EL (cell line): ENCODE measurements around the gene PRSS53.
A peak's percentile ranks its signal among the peaks of the same experiment; 100 is the strongest.

Experiments
- DNase-seq: peaks from one replicate; pipeline ENCODE4 v3.0.0-alpha.2; 2016

The PRSS53 gene

DNA sequence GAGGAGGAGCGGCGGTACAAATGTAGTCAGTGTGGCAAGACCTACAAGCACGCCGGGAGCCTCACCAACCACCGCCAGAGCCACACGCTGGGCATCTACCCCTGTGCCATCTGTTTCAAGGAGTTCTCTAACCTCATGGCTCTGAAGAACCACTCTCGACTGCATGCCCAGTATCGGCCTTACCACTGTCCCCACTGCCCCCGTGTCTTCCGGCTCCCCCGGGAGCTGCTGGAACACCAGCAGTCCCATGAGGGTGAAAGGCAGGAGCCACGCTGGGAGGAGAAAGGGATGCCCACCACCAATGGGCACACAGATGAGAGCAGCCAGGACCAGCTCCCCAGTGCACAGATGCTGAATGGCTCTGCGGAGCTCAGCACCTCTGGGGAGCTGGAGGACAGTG lies 11.7 kb downstream of the PRSS53 start:
- no peak for DNase-seq

DNA sequence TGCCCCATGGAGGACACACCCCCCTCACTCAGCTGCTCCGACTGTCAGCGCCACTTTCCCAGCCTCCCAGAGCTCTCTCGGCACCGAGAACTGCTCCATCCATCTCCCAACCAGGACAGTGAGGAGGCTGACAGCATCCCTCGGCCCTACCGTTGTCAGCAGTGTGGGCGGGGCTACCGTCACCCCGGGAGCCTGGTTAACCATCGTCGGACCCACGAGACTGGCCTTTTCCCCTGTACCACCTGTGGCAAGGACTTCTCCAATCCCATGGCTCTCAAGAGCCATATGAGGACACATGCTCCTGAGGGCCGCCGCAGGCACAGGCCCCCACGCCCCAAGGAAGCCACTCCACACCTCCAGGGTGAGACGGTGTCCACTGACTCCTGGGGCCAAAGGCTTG lies 12.4 kb downstream of the PRSS53 start:
- DNase-seq = no peak

DNA sequence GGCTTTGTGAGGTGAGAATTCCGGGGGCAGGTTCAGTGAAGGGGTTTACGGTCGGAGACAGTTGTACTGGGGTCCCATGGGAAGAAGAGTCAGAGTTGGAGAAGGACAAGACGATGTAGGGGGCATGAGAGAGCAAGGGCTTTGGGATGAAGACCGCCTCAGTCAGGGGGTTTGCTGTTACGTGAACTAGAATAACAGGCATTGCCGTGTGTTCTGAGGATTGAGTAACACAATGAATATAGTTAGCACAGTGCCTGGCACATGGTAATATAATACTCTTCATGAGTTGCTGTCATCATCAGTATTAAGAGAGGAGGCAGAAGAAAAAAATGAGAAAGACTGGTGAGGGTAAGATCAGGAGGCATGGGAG lies 13.9 kb downstream of the PRSS53 start:
- DNase-seq = no peak

GRCh38 chr16:31073970-31074813 lies 14.6 kb downstream of the PRSS53 start, which contains the start of the genes ZNF646 and ZNF668:
Gene ZNF646, plus strand, starts transcription at chr16:31074422. Its CDS starts 1,903 bp downstream, at chr16:31076325.
Gene ZNF668, minus strand, starts transcription at chr16:31074240. Its CDS starts 9,781 bp downstream, at chr16:31064459.
- DNase-seq = peak; percentile 99

- peak; percentile 90 for DNase-seq
These were observed 15.4 kb downstream of the PRSS53 start for GRCh38 chr16:31073142-31073969.

DNA sequence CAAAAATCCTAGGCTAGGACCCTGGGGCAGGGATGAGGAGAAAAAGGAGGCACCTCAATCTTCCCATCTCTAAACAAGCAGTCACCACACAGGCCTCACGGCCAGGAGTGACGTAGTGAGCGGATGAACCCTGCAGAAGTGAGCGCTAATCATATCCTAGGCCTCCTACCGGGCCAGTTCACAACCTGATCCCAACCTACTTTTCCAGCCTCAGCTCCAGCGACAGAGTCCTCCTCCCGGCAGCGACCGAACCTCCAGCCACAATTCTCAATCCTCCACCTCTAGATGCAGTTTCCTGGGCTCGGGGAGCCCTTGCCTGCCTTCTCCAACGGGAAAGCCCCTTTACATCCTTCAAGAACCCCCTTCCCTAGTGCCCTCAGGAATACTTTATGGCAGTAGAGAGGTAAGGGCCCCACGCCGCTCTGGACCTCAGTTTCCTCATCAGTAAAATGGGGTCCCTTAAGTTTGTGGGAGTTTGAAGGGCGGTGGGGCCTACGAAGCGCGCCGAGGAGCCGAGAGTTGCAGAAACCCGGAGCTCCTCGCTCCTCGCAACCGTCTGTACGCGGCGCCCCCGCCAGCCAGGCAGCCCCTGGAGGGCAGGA lies 16.1 kb downstream of the PRSS53 start:
- DNase-seq = peak; percentile 47

- DNase-seq = peak; percentile 68
These were observed 16.9 kb downstream of the PRSS53 start for GRCh38 chr16:31071861-31072260.

GRCh38 chr16:31067342-31067741 lies 21.4 kb downstream of the PRSS53 start:
- no peak for DNase-seq

- DNase-seq = peak; percentile 93
These were observed 23.8 kb downstream of the PRSS53 start for GRCh38 chr16:31064882-31065461.

GRCh38 chr16:31063843-31064611 lies 24.7 kb downstream of the PRSS53 start:
- no peak for DNase-seq

DNA sequence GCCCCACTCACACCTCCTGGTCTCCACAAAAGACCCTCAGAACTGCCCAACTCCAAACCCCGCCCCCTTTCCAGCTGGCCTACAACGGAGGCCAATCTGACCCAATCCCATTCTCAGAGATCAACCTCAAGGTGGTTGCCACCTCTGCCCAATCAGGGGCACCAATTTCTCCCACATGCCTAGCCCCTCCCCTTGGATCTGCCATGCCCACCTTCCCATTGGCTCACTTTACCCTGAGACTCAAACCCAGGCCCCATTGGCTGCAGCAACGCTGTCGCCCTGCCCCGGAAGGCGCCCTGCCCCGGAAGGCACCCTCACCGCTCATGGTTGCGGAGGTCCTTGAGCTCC lies 25.3 kb downstream of the PRSS53 start:
- DNase-seq = no peak

- DNase-seq = no peak
These were observed 26.8 kb downstream of the PRSS53 start for GRCh38 chr16:31061813-31062440.

DNA sequence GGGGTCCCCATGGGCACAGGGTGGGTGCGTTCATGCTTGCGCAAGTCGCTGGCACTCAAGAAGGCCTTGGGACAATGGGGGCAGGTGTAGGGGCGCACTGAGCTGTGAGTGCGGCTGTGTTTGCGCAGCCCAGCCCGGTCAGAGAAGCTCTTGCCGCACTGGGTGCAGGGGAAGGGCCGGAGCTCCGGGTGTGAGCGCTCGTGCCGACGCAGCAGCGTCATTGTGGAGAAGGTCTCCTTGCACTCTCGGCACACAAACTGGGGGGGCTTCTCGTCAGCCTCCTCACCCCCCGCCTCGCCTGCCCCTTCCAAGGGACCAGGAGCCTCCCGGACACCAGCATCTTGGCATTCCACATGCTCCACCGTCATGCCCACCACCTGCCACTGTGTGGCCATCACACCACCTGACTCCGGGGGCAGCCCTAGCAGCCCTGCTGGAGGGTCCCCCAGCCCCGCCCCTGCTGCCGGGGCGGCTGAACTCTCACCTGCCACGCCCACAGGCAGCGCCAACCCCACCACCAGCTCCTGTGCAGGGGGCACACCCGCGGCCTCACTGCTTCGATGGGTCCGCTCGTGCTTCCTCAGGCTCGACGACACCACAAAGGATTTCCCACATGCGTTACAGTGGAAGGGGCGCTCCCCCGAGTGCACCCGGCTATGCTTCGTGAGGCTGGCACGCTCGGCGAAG lies 27.5 kb downstream of the PRSS53 start:
- DNase-seq = no peak

- no peak for DNase-seq
These were observed 33.1 kb downstream of the PRSS53 start for GRCh38 chr16:31055613-31056012.

DNA sequence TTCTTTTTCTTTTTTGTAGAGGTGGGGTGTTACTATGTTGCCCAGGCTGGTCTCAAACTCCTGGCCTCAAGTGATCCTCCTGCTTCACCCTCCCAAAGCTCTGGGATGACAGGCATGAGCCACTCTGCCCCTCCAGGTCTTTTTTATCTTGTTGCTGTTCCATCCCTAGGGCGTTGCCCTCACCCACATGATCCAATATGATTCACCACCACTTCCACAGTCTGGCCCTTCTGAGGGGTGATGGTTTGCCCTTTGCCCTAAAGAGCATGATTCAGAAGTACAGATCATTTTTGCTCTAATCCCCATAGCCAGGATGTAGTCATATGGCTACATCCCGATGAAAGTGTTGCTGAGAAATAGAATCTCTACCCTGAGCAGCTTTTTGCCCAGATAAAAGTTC lies 36.6 kb downstream of the PRSS53 start:
- peak; percentile 97 for DNase-seq

DNA sequence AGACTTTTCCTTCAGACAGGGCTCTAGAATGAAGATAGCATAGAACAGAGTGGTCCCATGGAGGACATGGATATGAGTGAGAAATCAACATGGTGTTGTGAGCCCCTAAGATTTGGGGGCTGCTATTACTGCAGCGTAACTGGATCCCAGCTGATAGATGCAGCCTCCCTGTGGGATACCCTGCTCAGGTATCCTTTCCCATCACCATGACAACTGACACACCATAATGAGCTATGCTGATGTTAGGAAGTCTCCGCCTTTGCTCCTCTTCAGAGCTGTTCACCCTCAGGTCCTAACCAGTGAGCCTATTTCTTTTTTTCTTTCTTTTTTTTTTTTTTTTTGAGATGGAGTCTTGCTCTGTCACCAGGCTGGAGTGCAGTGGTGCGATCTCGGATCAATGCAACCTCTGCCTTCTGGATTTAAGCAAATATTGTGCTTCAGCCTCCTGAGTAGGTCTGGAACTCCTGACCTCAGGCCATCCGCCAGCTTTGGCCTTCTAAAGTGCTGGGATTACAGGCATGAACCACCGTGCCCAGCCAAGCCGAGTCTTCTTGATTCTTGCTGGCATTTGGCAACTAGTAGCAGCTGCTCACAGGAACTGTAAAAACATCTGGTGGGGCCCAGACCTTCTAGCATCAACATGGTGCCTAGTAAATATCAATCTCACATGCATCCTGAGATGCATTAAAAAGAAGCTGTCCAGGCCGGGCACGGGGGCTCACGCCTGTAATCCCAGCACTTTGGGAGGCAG lies 38.3 kb downstream of the PRSS53 start:
- no peak for DNase-seq

DNA sequence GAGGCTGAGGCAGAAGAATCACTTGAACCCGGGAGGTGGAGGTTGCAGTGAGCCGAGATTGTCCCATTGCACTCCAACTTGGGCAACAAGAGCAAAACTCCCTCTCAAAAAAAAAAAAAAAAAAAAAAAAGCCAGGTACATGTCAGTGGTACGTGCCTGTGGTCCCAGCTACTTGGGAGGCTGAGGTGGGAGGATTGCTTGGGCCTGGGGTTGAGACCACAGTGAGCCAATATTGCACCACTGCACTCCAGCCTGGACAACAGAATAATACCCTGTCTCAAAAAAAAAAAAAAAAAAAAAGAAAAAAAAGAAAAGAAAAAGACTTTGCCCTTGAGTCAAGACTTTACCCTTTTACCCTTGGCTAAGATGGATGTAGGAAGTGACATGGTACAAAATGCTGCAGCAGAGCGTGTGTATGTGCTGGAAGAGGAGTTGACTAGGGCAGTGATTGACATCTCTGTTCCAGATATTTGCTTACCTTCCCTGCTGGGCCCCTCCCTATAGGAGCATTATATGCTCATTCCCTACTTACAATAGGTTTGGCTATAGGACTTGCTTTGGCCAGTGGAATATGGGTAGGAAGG lies 44.8 kb downstream of the PRSS53 start:
- no peak for DNase-seq

DNA sequence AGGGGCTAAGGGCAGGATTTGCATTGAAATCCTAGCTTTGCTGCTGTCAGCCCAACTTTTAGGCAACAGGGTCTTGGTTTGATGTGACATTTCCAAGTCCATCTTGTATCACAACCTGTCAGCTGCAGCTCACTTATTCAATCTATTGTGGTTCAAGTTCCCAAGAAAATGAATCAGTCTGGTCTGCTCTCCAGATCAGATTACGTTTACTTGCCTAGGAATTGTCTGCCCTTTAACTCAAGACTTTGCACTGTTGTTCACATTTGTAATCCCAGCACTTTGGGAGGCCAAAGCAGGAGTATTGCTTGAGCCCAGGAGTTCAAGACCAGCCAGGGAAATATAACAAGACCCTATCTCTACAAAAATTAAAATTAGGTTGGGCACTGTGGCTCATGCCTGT lies 45.4 kb downstream of the PRSS53 start:
- DNase-seq = no peak

DNA sequence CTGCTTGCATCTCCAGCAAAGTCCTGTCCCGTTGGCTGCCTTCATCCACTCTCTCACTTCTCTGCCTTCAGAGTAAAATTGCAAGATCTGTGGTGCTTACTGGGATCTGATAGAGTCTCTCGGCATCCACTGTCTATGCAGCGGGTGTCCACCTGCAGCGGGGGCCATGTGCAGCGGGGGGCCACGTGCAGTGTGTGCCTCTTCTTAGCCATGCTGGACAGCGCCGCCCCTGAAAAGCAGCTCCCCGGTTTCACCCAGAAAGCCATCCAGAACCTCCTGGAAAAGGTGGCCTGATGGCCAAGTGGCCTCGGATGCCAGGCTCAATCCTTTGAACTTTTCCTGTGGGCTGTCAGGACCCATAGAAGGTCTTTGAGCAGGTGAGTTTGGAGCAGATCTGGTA lies 45.9 kb downstream of the PRSS53 start:
- DNase-seq = no peak

DNA sequence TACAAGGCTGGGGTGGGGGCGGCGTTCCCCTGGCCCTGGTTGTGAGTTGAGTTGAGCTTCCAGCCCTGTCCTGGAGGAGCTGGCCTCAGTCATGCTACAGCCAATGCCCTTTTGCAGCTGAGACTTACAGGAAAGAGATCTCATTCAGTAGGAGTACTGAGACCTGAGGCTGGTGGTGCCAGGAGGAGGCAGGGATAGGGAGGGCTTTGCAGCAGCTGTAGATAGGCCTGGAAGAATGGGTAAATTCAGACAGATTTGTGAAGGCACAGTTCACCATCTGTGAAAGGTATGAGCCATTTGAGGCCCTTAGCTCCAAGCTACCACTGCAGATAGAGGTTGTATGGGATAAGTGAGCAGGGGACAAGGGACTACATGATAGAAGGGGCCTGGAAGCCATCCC lies 49.8 kb downstream of the PRSS53 start:
- no peak for DNase-seq
